Adrenal gland (tissue), 12 donors: ENCODE results near the gene SEPTIN10. TPM values are rescaled to one million over a fixed set of nuclear protein-coding genes. Genes with fewer than 3 reads are reported as not detected.

ENCODE experiments used
- DNase-seq, 7 donors: peaks; one replicate each; pipeline ENCODE4 v3.0.0-alpha.2; 2019 to 2020
- H3K27ac ChIP-seq, 5 donors: fragments of 200-600 bp; sonication (generic) in 4 of 5; 1 replicate in 3 of 5; 2 replicates in 2 of 5; pipeline versions ENCODE4 v1.5.1 to v1.8.0; 2016 to 2020; ENCODE audit warnings: mild to moderate bottlenecking in 1 of 5
- H3K27me3 ChIP-seq: fragments of 200-600 bp; 2 replicates; pipeline ENCODE4 v1.8.0; 2021
- H3K36me3 ChIP-seq, 2 donors: fragments of 200-600 bp; replicated peaks in 1 of 2; 1 replicate in 1 of 2; 2 replicates in 1 of 2; pipeline versions ENCODE4 v1.5.1 to v1.8.0; 2018 to 2022
- H3K4me1 ChIP-seq, 2 donors: fragments of 200-600 bp; replicated peaks in 1 of 2; 1 replicate in 1 of 2; 2 replicates in 1 of 2; pipeline versions ENCODE4 v1.5.1 to v1.8.0; 2018 to 2021
- H3K4me3 ChIP-seq, 4 donors: fragments of 200-600 bp; sonication (generic) in 3 of 4; one replicate each; pipeline ENCODE4 v1.5.1; 2016 to 2018
- H3K9me3 ChIP-seq, 3 donors: fragments of 200-600 bp; sonication (generic) in 1 of 3; replicated peaks in 1 of 3; 1 replicate in 2 of 3; 2 replicates in 1 of 3; pipeline versions ENCODE4 v1.5.1 to v1.8.0; 2016 to 2021
- POLR2A ChIP-seq, 2 donors: fragments of 450-650 bp; IDR thresholded peaks; one replicate each; pipeline ENCODE4 v1.6.1; 2017; ENCODE audit warnings: antibody characterized with exemption in 2 of 2, mild to moderate bottlenecking in 2 of 2, moderate library complexity in 1 of 2
- WGBS, 4 donors: extraction: QIAGEN DNeasy Blood & Tissue Kit in 2 of 4; methylation state at CpG; one replicate each; pipeline versions ENCODE4 v1.1.5 to v1.1.7; 2013 to 2017; 5-methylcytosine and 5-hydroxymethylcytosine counted together
- intact Hi-C, 2 donors: fragments of 100-400 bp; cut with DNase I; formaldehyde crosslinking; loops; one replicate each; pipeline versions ENCODE4 v1.14.1 to v1.15.0; 2022 to 2023
- polyA plus RNA-seq, 3 donors: library from polyadenylated mRNA; stranded (reverse); fragments of 200-250 nt in 2 of 3; fragments of 350-450 nt in 1 of 3; fragmentation: Illumina TruSeq in 1 of 3; extraction: RNeasy Lipid Tissue Mini Kit (QIAGEN cat#74804) in 1 of 3; gene quantifications; one replicate each; pipeline ENCODE4 v1.2.3, GENCODE V29; 2013 to 2014
- total RNA-seq, 9 donors: library from RNA; depleted of rRNA in 4 of 9; stranded (reverse); fragments of >200 nt in 4 of 9; fragments of 120-200 nt in 1 of 9; fragmentation: NEBNext Ultra II Directional in 1 of 9; extraction: Animal tissue kit (Norgen Biotek cat#: 25700) in 1 of 9; gene quantifications; one replicate each; pipeline versions ENCODE4 v1.1.0 to v1.2.4, GENCODE V29; 2013 to 2023
- TF ChIP-seq, protein P1 (sequence below), 6 experiments: fragments of 450-650 bp in 4 of 6; fragments of 200-600 bp in 2 of 6; sonication (generic) in 1 of 6; IDR thresholded peaks; 1 replicate in 5 of 6; 2 replicates in 1 of 6; pipeline versions ENCODE4 v1.5.1 to v1.8.0; 2016 to 2021; ENCODE audit warnings: antibody characterized with exemption in 6 of 6, mild to moderate bottlenecking in 2 of 6, moderate library complexity in 1 of 6
- donor health status: healthy with polysubstance abuse.
- donor health status: Bipolar disorder and iron deficiency.
- donor health status: DM: yes; HTN: yes; CAD: no.
- donor health status: DM: no; HTN: no; CAD: no.
- donor health status: DM: no; HTN: no; CAD: no.
- donor health status: DM: yes; HTN: yes; CAD: no.

SEPTIN10 gene
- total and polyA plus RNA-seq, 12 donors: 18.1 to 91.3 (median 44.8) TPM

GRCh38 chr2:109547280-109547679 lies 66.5 kb downstream of the SEPTIN10 start:
- Histone ChIP-seq H3K36me3 (no peaks in the 10 kb centered on the region), H3K4me3 (no peak overlapping the region), H3K4me1 (no peaks in the 10 kb centered on the region), H3K27me3 (no peaks in the 10 kb centered on the region), H3K27ac (no peak overlapping the region), H3K9me3 (no peaks in the 10 kb centered on the region)
- TF ChIP-seq, protein P1, sequence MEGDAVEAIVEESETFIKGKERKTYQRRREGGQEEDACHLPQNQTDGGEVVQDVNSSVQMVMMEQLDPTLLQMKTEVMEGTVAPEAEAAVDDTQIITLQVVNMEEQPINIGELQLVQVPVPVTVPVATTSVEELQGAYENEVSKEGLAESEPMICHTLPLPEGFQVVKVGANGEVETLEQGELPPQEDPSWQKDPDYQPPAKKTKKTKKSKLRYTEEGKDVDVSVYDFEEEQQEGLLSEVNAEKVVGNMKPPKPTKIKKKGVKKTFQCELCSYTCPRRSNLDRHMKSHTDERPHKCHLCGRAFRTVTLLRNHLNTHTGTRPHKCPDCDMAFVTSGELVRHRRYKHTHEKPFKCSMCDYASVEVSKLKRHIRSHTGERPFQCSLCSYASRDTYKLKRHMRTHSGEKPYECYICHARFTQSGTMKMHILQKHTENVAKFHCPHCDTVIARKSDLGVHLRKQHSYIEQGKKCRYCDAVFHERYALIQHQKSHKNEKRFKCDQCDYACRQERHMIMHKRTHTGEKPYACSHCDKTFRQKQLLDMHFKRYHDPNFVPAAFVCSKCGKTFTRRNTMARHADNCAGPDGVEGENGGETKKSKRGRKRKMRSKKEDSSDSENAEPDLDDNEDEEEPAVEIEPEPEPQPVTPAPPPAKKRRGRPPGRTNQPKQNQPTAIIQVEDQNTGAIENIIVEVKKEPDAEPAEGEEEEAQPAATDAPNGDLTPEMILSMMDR (IDR thresholded peaks at IDR 0.05): no peak
- TF ChIP-seq POLR2A (IDR thresholded peaks at IDR 0.05): no peak
- 91 to 98% (median 94%) methylated on average over 2 of the region's 2 CpGs for WGBS, 4 donors
- intact Hi-C loops: loop anchor here (5.0 to 10.0 kb wide), 3 partner anchors 168 to 185 kb away; no protein-coding TSS in a partner anchor
- no peak for DNase-seq

DNA sequence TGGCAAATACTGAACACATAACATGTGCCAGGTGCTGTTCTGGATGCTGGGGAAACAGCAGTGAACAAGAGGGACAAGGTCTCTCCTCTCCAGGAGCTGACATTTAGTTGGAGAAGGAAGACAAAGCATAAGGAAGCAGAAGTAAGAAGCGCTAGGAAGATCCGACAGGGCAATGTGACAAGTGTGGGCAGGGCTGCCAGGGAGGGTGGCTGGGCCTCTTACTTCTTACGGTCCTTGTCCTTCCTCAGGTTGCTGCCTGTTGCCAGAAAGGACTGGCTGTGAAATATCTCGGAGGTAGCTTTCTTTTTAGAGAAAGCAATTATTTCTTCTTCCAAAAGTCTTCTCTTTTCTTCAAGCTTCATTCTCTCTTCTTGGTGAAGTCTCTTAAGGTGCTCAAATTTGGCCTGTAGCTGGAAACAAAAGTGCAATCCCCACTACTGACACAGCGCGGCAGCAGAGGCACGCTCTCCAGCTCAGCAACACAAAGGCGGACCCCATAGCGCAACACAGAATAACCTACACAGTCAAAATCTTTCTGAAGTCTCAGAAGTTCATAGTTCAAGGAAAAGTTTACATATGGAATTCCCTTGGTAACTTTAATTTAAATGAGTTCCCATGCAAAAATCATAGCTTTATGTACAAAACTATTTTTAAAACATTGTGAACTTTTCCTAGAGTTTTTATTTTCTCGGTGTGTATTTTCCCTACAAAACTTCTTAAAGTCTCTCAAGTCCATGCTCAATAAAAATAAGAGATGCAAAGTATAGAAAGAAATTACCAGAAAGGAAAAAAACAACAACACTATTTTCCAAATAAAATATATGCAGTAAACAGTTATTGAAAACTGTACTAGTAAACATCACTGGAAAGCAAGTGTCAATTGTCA lies 67.7 kb downstream of the SEPTIN10 start:
- Histone ChIP-seq H3K27me3 (no peaks in the 10 kb centered on the region), H3K4me1 (no peaks in the 10 kb centered on the region), H3K27ac (no peak overlapping the region), H3K36me3 (no peaks in the 10 kb centered on the region), H3K4me3 (no peak overlapping the region), H3K9me3 (no peaks in the 10 kb centered on the region)
- intact Hi-C loops: loop anchor here (5.0 to 10.0 kb wide), 3 partner anchors 169 to 186 kb away; no protein-coding TSS in a partner anchor
- 32 to 36% (median 34%) methylated on average over 10 of the region's 10 CpGs for WGBS, 4 donors
- DNase-seq: peak; percentile 40 to 85 (median 65)
- no peak for TF ChIP-seq POLR2A (IDR thresholded peaks at IDR 0.05)
- TF ChIP-seq, protein P1 (IDR thresholded peaks at IDR 0.05): peak; percentile 87 to 98 (median 96)

DNA sequence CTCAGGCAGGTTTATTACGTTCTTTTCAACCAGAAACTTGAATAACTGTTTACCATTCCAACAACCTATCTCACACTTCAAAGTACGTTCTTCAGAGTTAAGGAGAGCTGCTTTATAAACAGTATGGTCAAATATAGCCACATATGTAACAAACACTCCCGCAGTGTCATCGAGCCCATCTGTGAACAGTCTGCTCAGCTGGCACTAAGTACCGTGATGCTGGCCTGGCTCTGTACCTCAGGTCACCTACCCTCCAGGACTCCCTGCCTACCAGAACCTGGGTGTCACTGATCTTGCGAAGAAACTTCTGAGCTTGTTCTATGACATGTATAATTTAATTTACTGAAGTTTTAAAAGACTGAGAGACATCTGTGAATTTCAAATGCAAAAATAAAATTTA lies 71.4 kb downstream of the SEPTIN10 start:
- intact Hi-C loops: loop anchor here in 1 of 2 donors (10.0 kb wide), 1 partner anchor 172 kb away; no protein-coding TSS in a partner anchor
- Histone ChIP-seq H3K4me3 (no peak overlapping the region), H3K27ac (no peak overlapping the region), H3K36me3 (no peaks in the 10 kb centered on the region), H3K4me1 (no peaks in the 10 kb centered on the region), H3K9me3 (no peaks in the 10 kb centered on the region), H3K27me3 (no peaks in the 10 kb centered on the region)
- DNase-seq: no peak
- TF ChIP-seq, protein P1 (IDR thresholded peaks at IDR 0.05): no peak
- no peak for TF ChIP-seq POLR2A (IDR thresholded peaks at IDR 0.05)
- 79 to 96% (median 93%) methylated on average over 6 of the region's 6 CpGs for WGBS, 4 donors

DNA sequence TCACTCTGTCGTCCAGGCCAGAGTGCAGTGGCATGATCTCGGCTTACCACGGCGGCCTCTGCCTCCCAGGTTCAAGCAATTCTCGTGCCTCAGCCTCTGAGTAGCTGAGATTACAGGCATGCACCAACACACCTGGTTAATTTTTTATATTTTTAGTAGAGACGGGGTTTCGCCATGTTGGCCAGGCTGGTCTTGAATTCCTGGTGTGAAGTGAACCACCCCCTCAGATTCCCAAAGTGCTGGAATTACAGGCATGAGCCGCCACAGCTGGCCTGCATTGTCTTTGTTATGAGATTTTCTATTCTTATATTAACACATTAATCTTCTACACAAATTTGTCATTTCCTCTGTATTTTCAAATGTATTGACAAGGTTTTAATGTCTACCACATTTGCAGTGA lies 75.2 kb downstream of the SEPTIN10 start:
- intact Hi-C loops: no loop called here
- H3K4me3 ChIP-seq: no peak overlapping the region
- 76 to 82% (median 81%) methylated on average over 8 of the region's 8 CpGs for WGBS, 4 donors
- H3K27ac ChIP-seq: no peak overlapping the region
- H3K36me3 ChIP-seq: no peaks in the 10 kb centered on the region
- no peaks in the 10 kb centered on the region for H3K9me3 ChIP-seq
- H3K4me1 ChIP-seq: no peaks in the 10 kb centered on the region
- no peaks in the 10 kb centered on the region for H3K27me3 ChIP-seq
- TF ChIP-seq, protein P1 (IDR thresholded peaks at IDR 0.05): no peak
- no peak for TF ChIP-seq POLR2A (IDR thresholded peaks at IDR 0.05)
- no peak for DNase-seq
